Neural progenitor cell (in vitro differentiated cells): ENCODE results near the gene PLXDC2.

ENCODE experiments used
- EZH2 ChIP-seq: fragments of 200-600 bp; sonication (generic); IDR thresholded peaks from 2 replicates; pipeline ENCODE4 v1.6.1; 2017; ENCODE audit warnings: antibody characterized with exemption, mild to moderate bottlenecking, moderate library complexity
- EZH2phosphoT487 ChIP-seq: fragments of 200-600 bp; sonication (generic); IDR thresholded peaks from 2 replicates; pipeline ENCODE4 v1.6.1; 2017; ENCODE audit warnings: antibody characterized with exemption
- TF ChIP-seq, protein P1 (sequence below): fragments of 200-600 bp; sonication (generic); IDR thresholded peaks from 2 replicates; pipeline ENCODE4 v1.5.1; 2017; ENCODE audit warnings: antibody characterized with exemption, mild to moderate bottlenecking

DNA sequence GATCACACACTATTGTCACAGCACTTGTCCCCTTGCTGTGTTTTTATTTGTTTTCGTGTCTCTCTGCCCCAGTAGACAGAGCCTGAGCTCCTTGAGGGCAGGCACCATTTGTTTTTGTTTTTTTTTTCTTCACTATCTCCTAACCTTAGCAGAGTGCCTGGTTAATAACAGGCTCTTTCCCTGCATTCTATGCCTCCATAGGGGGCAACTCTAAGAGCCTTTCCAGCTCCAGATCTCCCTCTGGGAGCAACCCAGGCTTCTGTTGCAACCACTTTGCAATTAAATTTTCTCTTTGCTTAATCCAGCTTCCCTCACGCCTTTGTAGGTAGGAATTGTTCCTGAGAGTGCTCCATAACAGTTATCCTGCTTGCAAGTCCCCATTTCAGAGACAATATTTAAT, 148.4 kb downstream of the PLXDC2 start:
- TF ChIP-seq, protein P1, sequence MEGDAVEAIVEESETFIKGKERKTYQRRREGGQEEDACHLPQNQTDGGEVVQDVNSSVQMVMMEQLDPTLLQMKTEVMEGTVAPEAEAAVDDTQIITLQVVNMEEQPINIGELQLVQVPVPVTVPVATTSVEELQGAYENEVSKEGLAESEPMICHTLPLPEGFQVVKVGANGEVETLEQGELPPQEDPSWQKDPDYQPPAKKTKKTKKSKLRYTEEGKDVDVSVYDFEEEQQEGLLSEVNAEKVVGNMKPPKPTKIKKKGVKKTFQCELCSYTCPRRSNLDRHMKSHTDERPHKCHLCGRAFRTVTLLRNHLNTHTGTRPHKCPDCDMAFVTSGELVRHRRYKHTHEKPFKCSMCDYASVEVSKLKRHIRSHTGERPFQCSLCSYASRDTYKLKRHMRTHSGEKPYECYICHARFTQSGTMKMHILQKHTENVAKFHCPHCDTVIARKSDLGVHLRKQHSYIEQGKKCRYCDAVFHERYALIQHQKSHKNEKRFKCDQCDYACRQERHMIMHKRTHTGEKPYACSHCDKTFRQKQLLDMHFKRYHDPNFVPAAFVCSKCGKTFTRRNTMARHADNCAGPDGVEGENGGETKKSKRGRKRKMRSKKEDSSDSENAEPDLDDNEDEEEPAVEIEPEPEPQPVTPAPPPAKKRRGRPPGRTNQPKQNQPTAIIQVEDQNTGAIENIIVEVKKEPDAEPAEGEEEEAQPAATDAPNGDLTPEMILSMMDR = no peak
- TF ChIP-seq EZH2 = no peak
- TF ChIP-seq EZH2phosphoT487 = no peak
